ENCODE results near the gene ESRRA. TPM values are rescaled to one million over a fixed set of nuclear protein-coding genes. Genes with fewer than 3 reads are reported as not detected.

The ESRRA gene
- total RNA-seq, 2 experiments from 2014 or later = 28.6 to 57.8 TPM

- Histone ChIP-seq H3K4me1 (ENCODE audit: insufficient read depth, low read length, poor library complexity, severe bottlenecking) (peaks cover 14% of the 10 kb centered on the region), H3K9me2 (ENCODE audit: insufficient read depth, low read length) (no peaks in the 10 kb centered on the region), H3K36me3 (ENCODE audit: insufficient read depth, low read length) (peaks cover 6% of the 10 kb centered on the region), H3K4me3 (ENCODE audit: low read depth, low read length, poor library complexity, severe bottlenecking) (no peak overlapping the region), H3K79me2 (ENCODE audit: insufficient read depth, low read depth, low read length) (no peaks in the 10 kb centered on the region), H3K4me2 (ENCODE audit: low read length) (no peak overlapping the region), H2AFZ (ENCODE audit: low read length) (no peak overlapping the region), H3K9me3 (ENCODE audit: low read length) (no peaks in the 10 kb centered on the region), H3K27ac (ENCODE audit: low read depth, low read length, poor library complexity, severe bottlenecking) (no peak overlapping the region), H4K20me1 (ENCODE audit: insufficient read depth, low read length) (no peaks in the 10 kb centered on the region)
- ChIA-PET CTCF (ENCODE audit: unreplicated experiment) (interaction anchor here (1.3 kb wide), 1 partner anchor 11 kb away, joined by 3 read pairs; no protein-coding TSS in a partner anchor), POLR2A (interaction anchor here (2.6 kb wide), 1 partner anchor 75 kb away, joined by 8 read pairs; the partner anchor contains the start of gene FERMT3)
- no peak for DNase-seq (ENCODE audit: low spot score)
- intact Hi-C loops (cut with micrococcal nuclease; ENCODE audit: unreplicated experiment) = no loop called here
- TF ChIP-seq EZH2phosphoT487 (IDR thresholded peaks at IDR 0.05; ENCODE audit: borderline replicate concordance, low read depth, low read length) = no peak
- TF ChIP-seq, protein P1, sequence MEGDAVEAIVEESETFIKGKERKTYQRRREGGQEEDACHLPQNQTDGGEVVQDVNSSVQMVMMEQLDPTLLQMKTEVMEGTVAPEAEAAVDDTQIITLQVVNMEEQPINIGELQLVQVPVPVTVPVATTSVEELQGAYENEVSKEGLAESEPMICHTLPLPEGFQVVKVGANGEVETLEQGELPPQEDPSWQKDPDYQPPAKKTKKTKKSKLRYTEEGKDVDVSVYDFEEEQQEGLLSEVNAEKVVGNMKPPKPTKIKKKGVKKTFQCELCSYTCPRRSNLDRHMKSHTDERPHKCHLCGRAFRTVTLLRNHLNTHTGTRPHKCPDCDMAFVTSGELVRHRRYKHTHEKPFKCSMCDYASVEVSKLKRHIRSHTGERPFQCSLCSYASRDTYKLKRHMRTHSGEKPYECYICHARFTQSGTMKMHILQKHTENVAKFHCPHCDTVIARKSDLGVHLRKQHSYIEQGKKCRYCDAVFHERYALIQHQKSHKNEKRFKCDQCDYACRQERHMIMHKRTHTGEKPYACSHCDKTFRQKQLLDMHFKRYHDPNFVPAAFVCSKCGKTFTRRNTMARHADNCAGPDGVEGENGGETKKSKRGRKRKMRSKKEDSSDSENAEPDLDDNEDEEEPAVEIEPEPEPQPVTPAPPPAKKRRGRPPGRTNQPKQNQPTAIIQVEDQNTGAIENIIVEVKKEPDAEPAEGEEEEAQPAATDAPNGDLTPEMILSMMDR (conservative IDR thresholded peaks at IDR 0.05; ENCODE audit: low read length) = no peak
- no TSS peak for BruUV-seq (replicated peaks)
Observed at GRCh38 chr11:64281957-64282770, 23.2 kb upstream of the ESRRA start.

GRCh38 chr11:64283092-64283491 is 22.2 kb upstream of the ESRRA start:
- ChIA-PET POLR2A (interaction anchor here (1.1 to 2.6 kb wide), 3 partner anchors 13 to 97 kb away, joined by 3 to 8 read pairs (median 5); partner anchors contain the start of genes FERMT3 and STIP1), CTCF (ENCODE audit: unreplicated experiment) (no interaction called here)
- BruUV-seq (replicated peaks) = no TSS peak
- Histone ChIP-seq H3K27ac (ENCODE audit: low read depth, low read length, poor library complexity, severe bottlenecking) (no peak overlapping the region), H3K4me2 (ENCODE audit: low read length) (peak overlapping the region; percentile 20; the same call in 1 of the 2 replicates), H3K9me2 (ENCODE audit: insufficient read depth, low read length) (no peaks in the 10 kb centered on the region), H4K20me1 (ENCODE audit: insufficient read depth, low read length) (no peaks in the 10 kb centered on the region), H3K79me2 (ENCODE audit: insufficient read depth, low read depth, low read length) (no peaks in the 10 kb centered on the region), H2AFZ (ENCODE audit: low read length) (no peak overlapping the region), H3K4me3 (ENCODE audit: low read depth, low read length, poor library complexity, severe bottlenecking) (no peak overlapping the region), H3K36me3 (ENCODE audit: insufficient read depth, low read length) (peaks cover 5% of the 10 kb centered on the region; the same call in 1 of the 2 replicates), H3K4me1 (ENCODE audit: insufficient read depth, low read length, poor library complexity, severe bottlenecking) (peaks cover 14% of the 10 kb centered on the region), H3K9me3 (ENCODE audit: low read length) (no peaks in the 10 kb centered on the region)
- TF ChIP-seq EZH2phosphoT487 (IDR thresholded peaks at IDR 0.05; ENCODE audit: borderline replicate concordance, low read depth, low read length) = no peak
- TF ChIP-seq, protein P1 (conservative IDR thresholded peaks at IDR 0.05; ENCODE audit: low read length) = no peak
- intact Hi-C loops (cut with micrococcal nuclease; ENCODE audit: unreplicated experiment) = no loop called here
- no peak for DNase-seq (ENCODE audit: low spot score)

Data from OCI-LY7 (cell line).